ENCODE results near the gene ATP5F1E.

DNA sequence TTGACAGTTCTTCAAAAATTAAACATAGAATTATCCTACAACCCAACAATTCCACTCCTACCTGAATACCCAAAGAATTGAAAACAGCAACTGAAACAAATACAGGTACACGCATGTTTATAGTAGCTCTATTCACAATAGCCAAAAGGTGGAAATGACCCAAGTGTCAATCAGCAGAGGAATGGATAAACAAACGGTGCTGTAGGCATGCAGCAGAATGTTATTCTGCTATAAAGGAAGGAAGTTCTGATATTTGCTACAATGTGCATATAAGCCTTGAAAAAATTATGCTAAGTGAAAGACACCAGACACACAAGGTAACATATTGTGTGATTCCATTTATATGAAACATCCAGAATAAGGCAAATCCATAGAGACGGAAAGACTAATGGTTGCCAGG is 48.9 kb upstream of the ATP5F1E start:
- TF ChIP-seq, protein P1, sequence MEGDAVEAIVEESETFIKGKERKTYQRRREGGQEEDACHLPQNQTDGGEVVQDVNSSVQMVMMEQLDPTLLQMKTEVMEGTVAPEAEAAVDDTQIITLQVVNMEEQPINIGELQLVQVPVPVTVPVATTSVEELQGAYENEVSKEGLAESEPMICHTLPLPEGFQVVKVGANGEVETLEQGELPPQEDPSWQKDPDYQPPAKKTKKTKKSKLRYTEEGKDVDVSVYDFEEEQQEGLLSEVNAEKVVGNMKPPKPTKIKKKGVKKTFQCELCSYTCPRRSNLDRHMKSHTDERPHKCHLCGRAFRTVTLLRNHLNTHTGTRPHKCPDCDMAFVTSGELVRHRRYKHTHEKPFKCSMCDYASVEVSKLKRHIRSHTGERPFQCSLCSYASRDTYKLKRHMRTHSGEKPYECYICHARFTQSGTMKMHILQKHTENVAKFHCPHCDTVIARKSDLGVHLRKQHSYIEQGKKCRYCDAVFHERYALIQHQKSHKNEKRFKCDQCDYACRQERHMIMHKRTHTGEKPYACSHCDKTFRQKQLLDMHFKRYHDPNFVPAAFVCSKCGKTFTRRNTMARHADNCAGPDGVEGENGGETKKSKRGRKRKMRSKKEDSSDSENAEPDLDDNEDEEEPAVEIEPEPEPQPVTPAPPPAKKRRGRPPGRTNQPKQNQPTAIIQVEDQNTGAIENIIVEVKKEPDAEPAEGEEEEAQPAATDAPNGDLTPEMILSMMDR (IDR thresholded peaks at IDR 0.05; ENCODE audit: low read length): no peak
- no peak for TF ChIP-seq EZH2 (IDR thresholded peaks at IDR 0.05; ENCODE audit: borderline replicate concordance, low read length)
